Fibroblast of lung (primary cell): Measurements from ENCODE around the gene RIPK1. TPM values are rescaled to one million over a fixed set of nuclear protein-coding genes. Genes with fewer than 3 reads are reported as not detected.
A peak's percentile ranks its signal among the peaks of the same experiment; 100 is the strongest.

Experiments
- DNase-seq, 2 donors: peaks; one replicate each; pipeline versions ENCODE4 v3.0.0 to v3.0.0-alpha.2; 2010; ENCODE audit warnings: low read depth in 2 of 2
- H2AFZ ChIP-seq: 2 replicates; pipeline ENCODE4 v1.5.1; 2012; ENCODE audit warnings: low read length, control low read depth, inconsistent platforms
- H3K27ac ChIP-seq: 2 replicates; pipeline ENCODE4 v1.5.1; 2011; ENCODE audit warnings: low read length, control low read depth; ENCODE audit not compliant: insufficient read depth
- H3K27me3 ChIP-seq: 2 replicates; pipeline ENCODE4 v1.5.1; 2011; ENCODE audit warnings: mild to moderate bottlenecking, low read length; ENCODE audit not compliant: control insufficient read depth, insufficient read depth
- H3K36me3 ChIP-seq: 2 replicates; pipeline ENCODE4 v1.5.1; 2011; ENCODE audit warnings: low read length; ENCODE audit not compliant: control insufficient read depth, insufficient read depth
- H3K4me1 ChIP-seq: 2 replicates; pipeline ENCODE4 v1.5.1; 2011; ENCODE audit warnings: low read length; ENCODE audit not compliant: control insufficient read depth, insufficient read depth; ENCODE audit errors: extremely low read depth
- H3K4me2 ChIP-seq: 2 replicates; pipeline ENCODE4 v1.5.1; 2011; ENCODE audit warnings: low read length, control low read depth; ENCODE audit not compliant: insufficient read depth; ENCODE audit errors: extremely low read depth
- H3K4me3 ChIP-seq, 4 experiments: fragments of 200-600 bp in 1 of 4; sonication (generic) in 1 of 4; replicated peaks in 1 of 4; 2 replicates each; pipeline ENCODE4 v1.5.1; 2011 to 2016; ENCODE audit warnings: low read length in 4 of 4, low read depth in 3 of 4, mild to moderate bottlenecking in 3 of 4, control low read depth in 2 of 4, inconsistent platforms in 1 of 4, mixed read lengths in 1 of 4; ENCODE audit not compliant: insufficient read depth in 1 of 4; ENCODE audit errors: control extremely low read depth in 1 of 4
- H3K79me2 ChIP-seq: 2 replicates; pipeline ENCODE4 v1.5.1; 2012; ENCODE audit warnings: mild to moderate bottlenecking, low read length, inconsistent platforms; ENCODE audit not compliant: control insufficient read depth, insufficient read depth
- H3K9ac ChIP-seq: 2 replicates; pipeline ENCODE4 v1.5.1; 2011; ENCODE audit warnings: mild to moderate bottlenecking, low read length, control low read depth; ENCODE audit not compliant: insufficient read depth
- H3K9me3 ChIP-seq: 2 replicates; pipeline ENCODE4 v1.5.1; 2012; ENCODE audit warnings: low read depth, low read length; ENCODE audit not compliant: control insufficient read depth, insufficient read depth
- H4K20me1 ChIP-seq: 2 replicates; pipeline ENCODE4 v1.5.1; 2011; ENCODE audit warnings: low read length; ENCODE audit not compliant: control insufficient read depth, insufficient read depth; ENCODE audit errors: extremely low read depth
- CTCF ChIP-seq, 2 donors: IDR thresholded peaks in 1 of 2; conservative IDR thresholded peaks in 1 of 2; 1 replicate in 1 of 2; 2 replicates in 1 of 2; pipeline ENCODE4 v1.5.1; 2011 to 2012; ENCODE audit warnings: low read length in 2 of 2, control low read depth in 1 of 2, inconsistent platforms in 1 of 2, low read depth in 1 of 2, mild to moderate bottlenecking in 1 of 2
- EZH2 ChIP-seq: IDR thresholded peaks from 2 replicates; pipeline ENCODE4 v1.5.1; 2012; ENCODE audit warnings: low read length, control low read depth, mild to moderate bottlenecking; ENCODE audit errors: missing control alignments
- polyA plus RNA-seq, 2 donors: library from polyadenylated mRNA; depleted of rRNA in 1 of 2; stranded (reverse) in 1 of 2; unstranded in 1 of 2; fragments of >200 nt; gene quantifications; 2 replicates each; pipeline ENCODE4 v1.2.1, GENCODE V29; 2011 to 2012; ENCODE audit warnings: missing spikeins in 1 of 2
- total RNA-seq: library from RNA; depleted of rRNA; stranded (reverse); fragments of >200 nt; gene quantifications from 2 replicates; pipeline ENCODE4 v1.2.1, GENCODE V29; 2014

The RIPK1 gene
- total and polyA plus RNA-seq, 2 donors (not counting 1 experiment from before 2014, with no cell fraction given): 22.1 to 29.3 TPM

- peak within 1 kb of the TSS; percentile 94 for H3K4me2 ChIP-seq
- peak within 1 kb of the TSS; percentile 71 for H2AFZ ChIP-seq
- DNase-seq: peak; percentile 78
- H3K4me1 ChIP-seq: no peaks in the 10 kb centered on the region
- peak within 1 kb of the TSS; percentile 96 for H3K9ac ChIP-seq
- H3K9me3 ChIP-seq: no peaks in the 10 kb centered on the region
- peaks cover 1% of the 10 kb centered on the region for H3K36me3 ChIP-seq
- peak within 1 kb of the TSS; percentile 84 for H3K27ac ChIP-seq
- H3K4me3 ChIP-seq: peak within 1 kb of the TSS; percentile 73 to 91 (median 78)
- TF ChIP-seq EZH2 (no peak), CTCF (conservative IDR thresholded peaks at IDR 0.05 in 1 of 2, IDR thresholded peaks at IDR 0.05 in 1 of 2; ENCODE audit: low read depth in 1 of 2, low read length in 2 of 2) (no peak)
- H4K20me1 ChIP-seq: no peaks in the 10 kb centered on the region
- H3K27me3 ChIP-seq: no peaks in the 10 kb centered on the region
- H3K79me2 ChIP-seq: peaks cover 5% of the 10 kb centered on the region
Measured at GRCh38 chr6:3157131-3157933, 89.0 kb downstream of the RIPK1 start, which contains the start of gene TUBB2A. Gene TUBB2A (minus strand): TSS chr6:3157544. CDS start chr6:3157463, 81 bp downstream.

GRCh38 chr6:3159805-3160781 is 91.8 kb downstream of the RIPK1 start:
- peak in 1 of 2 donors; percentile 83 for DNase-seq
- Histone ChIP-seq H3K36me3 (peaks cover 1% of the 10 kb centered on the region), H2AFZ (no peak overlapping the region), H3K4me1 (no peaks in the 10 kb centered on the region), H3K9ac (no peak overlapping the region), H3K4me3 (no peak overlapping the region), H3K27ac (no peak overlapping the region), H3K79me2 (peaks cover 5% of the 10 kb centered on the region), H3K4me2 (no peak overlapping the region), H3K27me3 (no peaks in the 10 kb centered on the region), H4K20me1 (no peaks in the 10 kb centered on the region), H3K9me3 (no peaks in the 10 kb centered on the region)
- TF ChIP-seq EZH2: no peak
- TF ChIP-seq CTCF (conservative IDR thresholded peaks at IDR 0.05 in 1 of 2, IDR thresholded peaks at IDR 0.05 in 1 of 2; ENCODE audit: low read depth in 1 of 2, low read length in 2 of 2): no peak

GRCh38 chr6:3162067-3162497 is 93.8 kb downstream of the RIPK1 start:
- no peaks in the 10 kb centered on the region for H3K9me3 ChIP-seq
- H3K4me2 ChIP-seq: no peak overlapping the region
- no peaks in the 10 kb centered on the region for H3K36me3 ChIP-seq
- no peaks in the 10 kb centered on the region for H4K20me1 ChIP-seq
- H3K4me1 ChIP-seq: no peaks in the 10 kb centered on the region
- no peak overlapping the region for H3K9ac ChIP-seq
- TF ChIP-seq CTCF (conservative IDR thresholded peaks at IDR 0.05 in 1 of 2, IDR thresholded peaks at IDR 0.05 in 1 of 2; ENCODE audit: low read depth in 1 of 2, low read length in 2 of 2) (no peak), EZH2 (no peak)
- H3K27me3 ChIP-seq: no peaks in the 10 kb centered on the region
- peak overlapping the region in 2 of 4 experiments; percentile 48 to 64 for H3K4me3 ChIP-seq
- H3K27ac ChIP-seq: no peak overlapping the region
- H3K79me2 ChIP-seq: no peaks in the 10 kb centered on the region
- DNase-seq: peak in 1 of 2 donors; percentile 34
- no peak overlapping the region for H2AFZ ChIP-seq
